ENCODE measurements around the gene CCDC106. TPM values are rescaled to one million over a fixed set of nuclear protein-coding genes. Genes with fewer than 3 reads are reported as not detected.

The CCDC106 gene
- total RNA-seq, 1 donor from 2014 or later: 8.3 TPM

- intact Hi-C loops (cut with DNase I): no loop called here
- Histone ChIP-seq H3K9me3 (no peaks in the 10 kb centered on the region), H3K4me3 (no peak overlapping the region), H3K36me3 (peaks cover 0 to 24% of the 10 kb centered on the region in 2 donors), H3K27ac (no peak overlapping the region), H3K27me3 (no peaks in the 10 kb centered on the region), H3K4me1 (peaks cover 9% of the 10 kb centered on the region)
- TF ChIP-seq POLR2A (IDR thresholded peaks at IDR 0.05) (no peak), CTCF (IDR thresholded peaks at IDR 0.05) (no peak), POLR2AphosphoS5 (IDR thresholded peaks at IDR 0.05; ENCODE audit: insufficient read depth in 1 of 2, low read depth in 1 of 2) (no peak)
- no peak for DNase-seq (ENCODE audit: extremely low spot score in 2 of 2)
Measured at GRCh38 chr19:55613396-55613795, 34.6 kb upstream of the CCDC106 start.

- H3K4me1 ChIP-seq: peaks cover 9% of the 10 kb centered on the region
- no peaks in the 10 kb centered on the region for H3K27me3 ChIP-seq
- no peak overlapping the region for H3K4me3 ChIP-seq
- TF ChIP-seq POLR2A (IDR thresholded peaks at IDR 0.05) (no peak), CTCF (IDR thresholded peaks at IDR 0.05) (no peak), POLR2AphosphoS5 (IDR thresholded peaks at IDR 0.05; ENCODE audit: insufficient read depth in 1 of 2, low read depth in 1 of 2) (no peak)
- no peak for DNase-seq (ENCODE audit: extremely low spot score in 2 of 2)
- no peak overlapping the region for H3K27ac ChIP-seq
- intact Hi-C loops (cut with DNase I): no loop called here
- H3K36me3 ChIP-seq: peaks cover 0 to 24% of the 10 kb centered on the region in 2 donors
- no peaks in the 10 kb centered on the region for H3K9me3 ChIP-seq
Measured at GRCh38 chr19:55613930-55614710, 33.9 kb upstream of the CCDC106 start.

GRCh38 chr19:55614711-55615542 is 33.1 kb upstream of the CCDC106 start:
- Histone ChIP-seq H3K36me3 (peaks cover 0 to 24% of the 10 kb centered on the region in 2 donors), H3K27me3 (no peaks in the 10 kb centered on the region), H3K4me1 (peaks cover 9% of the 10 kb centered on the region), H3K4me3 (no peak overlapping the region), H3K27ac (no peak overlapping the region), H3K9me3 (no peaks in the 10 kb centered on the region)
- TF ChIP-seq POLR2A (IDR thresholded peaks at IDR 0.05) (no peak), POLR2AphosphoS5 (IDR thresholded peaks at IDR 0.05; ENCODE audit: insufficient read depth in 1 of 2, low read depth in 1 of 2) (no peak), CTCF (IDR thresholded peaks at IDR 0.05) (no peak)
- no peak for DNase-seq (ENCODE audit: extremely low spot score in 2 of 2)
- intact Hi-C loops (cut with DNase I): no loop called here

- peaks cover 9% of the 10 kb centered on the region for H3K4me1 ChIP-seq
- H3K9me3 ChIP-seq: no peaks in the 10 kb centered on the region
- H3K4me3 ChIP-seq: no peak overlapping the region
- TF ChIP-seq POLR2A (IDR thresholded peaks at IDR 0.05) (no peak), CTCF (IDR thresholded peaks at IDR 0.05) (no peak), POLR2AphosphoS5 (IDR thresholded peaks at IDR 0.05; ENCODE audit: insufficient read depth in 1 of 2, low read depth in 1 of 2) (no peak)
- peaks cover 0 to 24% of the 10 kb centered on the region in 2 donors for H3K36me3 ChIP-seq
- no peak overlapping the region for H3K27ac ChIP-seq
- no peak for DNase-seq (ENCODE audit: extremely low spot score in 2 of 2)
- intact Hi-C loops (cut with DNase I): no loop called here
- H3K27me3 ChIP-seq: no peaks in the 10 kb centered on the region
Measured at GRCh38 chr19:55615543-55616394, 32.2 kb upstream of the CCDC106 start.

Data from vagina (tissue), 2 donors.